ENCODE results near the gene SLC15A1. TPM values are rescaled to one million over a fixed set of nuclear protein-coding genes. Genes with fewer than 3 reads are reported as not detected.

The SLC15A1 gene
- total and polyA plus RNA-seq, 4 donors, result 5.8 to 19.7 (median 11.6) TPM

- TF ChIP-seq SP1 (IDR thresholded peaks at IDR 0.05) (no peak), CTCF (IDR thresholded peaks at IDR 0.05; ENCODE audit: low read depth, low read length, missing input control) (no peak), RAD21 (IDR thresholded peaks at IDR 0.05) (no peak), REST (IDR thresholded peaks at IDR 0.05) (no peak), MAX (IDR thresholded peaks at IDR 0.05) (no peak), JUND (IDR thresholded peaks at IDR 0.05) (no peak), FOXA2 (IDR thresholded peaks at IDR 0.05) (no peak)
- Histone ChIP-seq H3K9ac (ENCODE audit: low read depth in 1 of 2, low read length in 2 of 2) (no peak overlapping the region), H3K4me1 (ENCODE audit: control insufficient read depth in 4 of 4, insufficient read depth in 4 of 4, low read length in 3 of 4) (peaks cover 0 to 40% (median 25%) of the 10 kb centered on the region in 4 donors), H3K4me3 (ENCODE audit: low read depth in 1 of 3, low read length in 3 of 3) (no peak overlapping the region), H3K27me3 (ENCODE audit: control insufficient read depth in 4 of 4, insufficient read depth in 4 of 4, low read length in 3 of 4) (no peaks in the 10 kb centered on the region), H3K36me3 (ENCODE audit: control insufficient read depth in 4 of 4, insufficient read depth in 3 of 4, low read depth in 1 of 4, low read length in 3 of 4) (no peaks in the 10 kb centered on the region), H3K9me3 (ENCODE audit: control insufficient read depth in 4 of 4, low read length in 3 of 4) (no peaks in the 10 kb centered on the region), H3K27ac (ENCODE audit: low read depth in 1 of 2, low read length in 2 of 2) (peak overlapping the region in 1 of 2 donors; percentile 76)
- DNase-seq (ENCODE audit: low spot score), result no peak
- WGBS, result 80% methylated on average over 11 of the region's 11 CpGs
Observed at GRCh38 chr13:98664047-98664446, 88.4 kb downstream of the SLC15A1 start.

- 45% methylated on average over 5 of the region's 5 CpGs for WGBS
- Histone ChIP-seq H3K27me3 (ENCODE audit: control insufficient read depth in 4 of 4, insufficient read depth in 4 of 4, low read length in 3 of 4) (no peaks in the 10 kb centered on the region), H3K4me3 (ENCODE audit: low read depth in 1 of 3, low read length in 3 of 3) (no peak overlapping the region), H3K27ac (ENCODE audit: low read depth in 1 of 2, low read length in 2 of 2) (no peak overlapping the region), H3K36me3 (ENCODE audit: control insufficient read depth in 4 of 4, insufficient read depth in 3 of 4, low read depth in 1 of 4, low read length in 3 of 4) (no peaks in the 10 kb centered on the region), H3K4me1 (ENCODE audit: control insufficient read depth in 4 of 4, insufficient read depth in 4 of 4, low read length in 3 of 4) (peaks cover 0 to 3% (median 1%) of the 10 kb centered on the region in 4 donors), H3K9me3 (ENCODE audit: control insufficient read depth in 4 of 4, low read length in 3 of 4) (no peaks in the 10 kb centered on the region), H3K9ac (ENCODE audit: low read depth in 1 of 2, low read length in 2 of 2) (no peak overlapping the region)
- DNase-seq (ENCODE audit: low spot score), result no peak
- TF ChIP-seq MAX (IDR thresholded peaks at IDR 0.05) (no peak), YY1 (IDR thresholded peaks at IDR 0.05) (no peak), HNF4A (conservative IDR thresholded peaks at IDR 0.05) (no peak), RXRA (IDR thresholded peaks at IDR 0.05) (no peak), TAF1 (conservative IDR thresholded peaks at IDR 0.05) (no peak), ZBTB33 (IDR thresholded peaks at IDR 0.05) (no peak), REST (IDR thresholded peaks at IDR 0.05) (no peak), CTCF (IDR thresholded peaks at IDR 0.05; ENCODE audit: low read depth, low read length, missing input control) (no peak), FOXA2 (IDR thresholded peaks at IDR 0.05) (no peak), GABPA (IDR thresholded peaks at IDR 0.05 in 1 of 2, conservative IDR thresholded peaks at IDR 0.05 in 1 of 2) (no peak), FOXA1 (IDR thresholded peaks at IDR 0.05) (no peak), SP1 (IDR thresholded peaks at IDR 0.05) (no peak), EGR1 (IDR thresholded peaks at IDR 0.05; ENCODE audit: low read depth in 2 of 2) (no peak), ATF3 (IDR thresholded peaks at IDR 0.05) (no peak), JUND (IDR thresholded peaks at IDR 0.05) (no peak)
Observed at GRCh38 chr13:98658131-98658530, 94.3 kb downstream of the SLC15A1 start.

All from liver (tissue), 9 donors.